Stimulated activated CD4-positive, alpha-beta T cell treated with anti-CD3 and anti-CD28 coated beads, Interleukin-2, amount 100 ng/mL, for 24 hours (primary cell): ENCODE measurements around the gene USP47.
A peak's percentile ranks its signal among the peaks of the same experiment; 100 is the strongest.

Experiments
- DNase-seq, 2 donors: peaks; one replicate each; pipeline ENCODE4 v3.0.0-alpha.2; 2020

The USP47 gene, protein sequence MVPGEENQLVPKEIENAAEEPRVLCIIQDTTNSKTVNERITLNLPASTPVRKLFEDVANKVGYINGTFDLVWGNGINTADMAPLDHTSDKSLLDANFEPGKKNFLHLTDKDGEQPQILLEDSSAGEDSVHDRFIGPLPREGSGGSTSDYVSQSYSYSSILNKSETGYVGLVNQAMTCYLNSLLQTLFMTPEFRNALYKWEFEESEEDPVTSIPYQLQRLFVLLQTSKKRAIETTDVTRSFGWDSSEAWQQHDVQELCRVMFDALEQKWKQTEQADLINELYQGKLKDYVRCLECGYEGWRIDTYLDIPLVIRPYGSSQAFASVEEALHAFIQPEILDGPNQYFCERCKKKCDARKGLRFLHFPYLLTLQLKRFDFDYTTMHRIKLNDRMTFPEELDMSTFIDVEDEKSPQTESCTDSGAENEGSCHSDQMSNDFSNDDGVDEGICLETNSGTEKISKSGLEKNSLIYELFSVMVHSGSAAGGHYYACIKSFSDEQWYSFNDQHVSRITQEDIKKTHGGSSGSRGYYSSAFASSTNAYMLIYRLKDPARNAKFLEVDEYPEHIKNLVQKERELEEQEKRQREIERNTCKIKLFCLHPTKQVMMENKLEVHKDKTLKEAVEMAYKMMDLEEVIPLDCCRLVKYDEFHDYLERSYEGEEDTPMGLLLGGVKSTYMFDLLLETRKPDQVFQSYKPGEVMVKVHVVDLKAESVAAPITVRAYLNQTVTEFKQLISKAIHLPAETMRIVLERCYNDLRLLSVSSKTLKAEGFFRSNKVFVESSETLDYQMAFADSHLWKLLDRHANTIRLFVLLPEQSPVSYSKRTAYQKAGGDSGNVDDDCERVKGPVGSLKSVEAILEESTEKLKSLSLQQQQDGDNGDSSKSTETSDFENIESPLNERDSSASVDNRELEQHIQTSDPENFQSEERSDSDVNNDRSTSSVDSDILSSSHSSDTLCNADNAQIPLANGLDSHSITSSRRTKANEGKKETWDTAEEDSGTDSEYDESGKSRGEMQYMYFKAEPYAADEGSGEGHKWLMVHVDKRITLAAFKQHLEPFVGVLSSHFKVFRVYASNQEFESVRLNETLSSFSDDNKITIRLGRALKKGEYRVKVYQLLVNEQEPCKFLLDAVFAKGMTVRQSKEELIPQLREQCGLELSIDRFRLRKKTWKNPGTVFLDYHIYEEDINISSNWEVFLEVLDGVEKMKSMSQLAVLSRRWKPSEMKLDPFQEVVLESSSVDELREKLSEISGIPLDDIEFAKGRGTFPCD (N-terminal part only)

DNA sequence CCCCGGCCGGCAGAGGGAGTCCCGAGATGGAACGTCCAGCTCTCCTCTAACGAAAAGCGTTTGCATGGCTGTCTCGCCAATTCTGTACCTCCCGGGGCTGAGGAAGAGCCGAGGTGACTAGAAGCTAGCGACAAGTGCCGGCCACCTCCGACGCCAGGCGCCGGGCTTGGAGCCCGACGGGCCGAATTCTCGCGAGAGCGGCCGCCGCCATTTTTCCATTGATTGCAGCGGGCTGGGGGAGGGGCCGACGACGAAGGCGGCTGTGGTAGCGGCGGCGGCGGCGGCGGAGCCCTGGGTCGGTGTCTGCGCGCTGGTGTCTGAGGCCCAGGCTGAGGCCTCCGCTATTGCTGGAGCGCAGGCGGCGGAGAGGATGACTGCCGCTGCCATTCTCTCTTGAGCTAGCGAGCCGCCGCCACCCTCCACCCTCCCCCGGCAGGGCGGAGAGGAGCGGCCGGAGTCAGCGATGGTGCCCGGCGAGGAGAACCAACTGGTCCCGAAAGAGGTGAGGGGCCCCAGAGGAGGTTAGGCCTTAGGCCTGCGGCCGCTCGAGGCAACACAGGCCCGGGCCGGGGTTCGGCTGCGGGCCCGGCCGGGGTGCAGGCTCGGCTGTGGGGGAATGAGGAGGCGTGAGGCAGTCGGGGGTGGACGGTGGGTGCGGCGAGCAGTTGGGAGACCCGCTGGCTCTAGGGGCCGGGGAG is at the start of gene USP47:
Gene USP47 (plus strand): TSS at position 250 of the 698 bp plus-strand sequence. CDS start 214 bp downstream, at position 464.
- DNase-seq, result peak; percentile 93 to 96

DNA sequence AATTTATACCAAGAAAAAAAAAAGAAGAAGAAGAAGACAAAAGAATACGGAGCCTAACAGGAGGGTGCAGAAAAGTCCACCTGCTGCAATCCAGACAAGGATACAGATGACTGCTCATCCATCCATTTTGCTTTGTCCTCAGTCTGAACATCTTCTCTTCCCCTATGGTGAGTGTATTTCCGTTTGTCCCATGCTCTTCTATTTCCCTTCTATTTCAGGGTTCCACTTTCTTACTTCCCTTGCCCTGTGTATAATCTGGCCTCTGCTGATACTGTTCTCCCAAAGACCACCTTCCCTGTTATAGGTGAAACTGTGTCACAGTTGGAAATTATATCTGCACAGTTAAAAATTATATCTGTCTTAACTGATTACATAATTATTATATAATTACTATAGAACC is 48.7 kb upstream of the USP47 start:
- DNase-seq, result no peak

DNA sequence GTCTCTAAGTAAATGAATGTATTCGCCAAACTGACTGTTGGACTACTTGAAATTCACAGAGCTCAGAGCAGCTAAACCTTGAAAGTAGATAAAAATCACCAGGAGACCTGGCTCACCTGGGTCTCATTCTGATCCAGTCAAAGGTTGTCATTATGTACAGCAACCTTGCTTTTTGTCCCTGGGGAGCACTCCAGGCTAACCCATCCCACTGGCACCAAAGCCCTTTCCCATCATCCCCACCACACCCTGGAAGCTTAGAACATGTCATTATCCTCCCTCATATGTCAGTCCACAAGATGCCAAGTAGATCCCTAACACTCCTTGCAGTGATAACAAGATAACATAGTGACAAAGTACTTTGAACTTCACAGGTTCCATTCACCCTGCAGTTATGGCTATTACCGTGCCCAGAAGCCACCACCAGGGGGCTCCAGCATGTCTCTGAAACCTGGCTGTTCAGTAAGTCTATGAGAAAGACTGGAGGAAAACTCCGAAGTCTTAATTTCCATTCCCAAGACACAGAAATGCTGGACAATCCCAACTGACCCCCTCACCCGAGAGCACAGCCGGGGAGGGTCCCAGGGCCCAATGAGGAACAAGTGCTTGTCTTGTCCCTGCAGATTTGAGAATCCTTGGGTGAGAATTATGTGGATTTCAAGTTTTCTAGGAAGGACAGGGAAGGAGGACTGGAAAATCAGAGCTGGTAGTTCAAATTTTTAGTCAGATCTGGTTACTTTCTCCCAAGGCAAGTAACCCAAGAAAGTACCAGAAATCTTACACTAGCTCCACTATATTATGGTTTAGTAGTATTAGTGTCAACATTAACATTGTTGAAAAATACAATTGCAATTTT is 43.0 kb upstream of the USP47 start:
- DNase-seq, result peak; percentile 75 to 78

DNA sequence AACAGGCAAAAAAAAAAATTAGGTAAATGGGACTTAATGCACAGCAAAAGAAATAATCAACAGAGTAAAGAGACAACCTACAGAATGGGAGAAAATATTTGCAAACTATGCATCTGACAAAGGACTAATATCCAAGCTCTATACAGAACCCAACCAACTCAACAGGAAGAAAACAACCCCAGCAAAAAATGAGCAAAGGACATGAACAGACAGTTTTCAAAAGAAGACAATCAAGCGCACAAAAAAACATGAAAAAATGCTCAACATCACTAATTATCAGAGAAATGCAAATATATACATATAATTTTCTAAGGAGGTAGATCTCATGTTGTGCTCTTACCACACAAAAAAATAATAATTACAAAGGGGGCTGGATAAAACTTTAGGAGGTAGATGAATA is 36.5 kb upstream of the USP47 start:
- DNase-seq, result no peak

DNA sequence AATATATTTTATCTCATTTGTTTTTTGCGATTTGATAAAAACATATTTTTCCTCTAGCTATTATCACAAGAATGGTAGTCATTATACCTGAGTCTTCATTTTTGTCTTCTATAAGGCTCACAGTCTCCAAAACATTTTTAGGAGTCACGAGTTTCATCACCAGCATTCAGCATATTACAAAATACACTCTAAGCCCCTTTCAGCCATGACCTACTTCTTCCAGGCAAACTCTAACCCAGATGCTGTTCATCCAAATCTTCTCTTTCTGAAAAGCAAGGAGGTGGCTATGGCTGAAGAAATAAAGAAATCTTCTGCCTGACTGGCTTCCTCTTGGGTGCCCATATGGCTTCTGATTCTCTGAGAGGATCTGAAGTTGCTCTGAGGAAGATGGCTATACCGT is 35.7 kb upstream of the USP47 start:
- DNase-seq, result no peak

DNA sequence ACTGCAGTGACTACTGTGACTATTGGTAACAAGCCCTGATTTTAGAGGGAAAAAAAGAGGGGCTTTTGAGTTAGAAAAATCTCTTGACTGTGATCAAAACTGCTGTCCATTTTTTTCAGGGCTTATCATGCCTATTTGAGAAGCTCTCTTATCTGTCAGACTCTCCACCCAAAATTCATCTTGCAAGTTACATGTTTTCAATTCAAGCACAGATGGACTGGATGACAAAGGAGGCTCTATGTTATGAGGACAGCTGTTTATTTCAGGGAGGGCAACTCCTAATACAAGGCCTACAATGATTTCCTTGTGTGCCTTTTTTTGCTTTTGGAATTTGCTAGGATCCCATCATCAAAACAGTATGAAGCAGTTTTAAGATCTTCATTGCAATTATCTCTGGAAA is 35.2 kb upstream of the USP47 start:
- DNase-seq, result no peak

DNA sequence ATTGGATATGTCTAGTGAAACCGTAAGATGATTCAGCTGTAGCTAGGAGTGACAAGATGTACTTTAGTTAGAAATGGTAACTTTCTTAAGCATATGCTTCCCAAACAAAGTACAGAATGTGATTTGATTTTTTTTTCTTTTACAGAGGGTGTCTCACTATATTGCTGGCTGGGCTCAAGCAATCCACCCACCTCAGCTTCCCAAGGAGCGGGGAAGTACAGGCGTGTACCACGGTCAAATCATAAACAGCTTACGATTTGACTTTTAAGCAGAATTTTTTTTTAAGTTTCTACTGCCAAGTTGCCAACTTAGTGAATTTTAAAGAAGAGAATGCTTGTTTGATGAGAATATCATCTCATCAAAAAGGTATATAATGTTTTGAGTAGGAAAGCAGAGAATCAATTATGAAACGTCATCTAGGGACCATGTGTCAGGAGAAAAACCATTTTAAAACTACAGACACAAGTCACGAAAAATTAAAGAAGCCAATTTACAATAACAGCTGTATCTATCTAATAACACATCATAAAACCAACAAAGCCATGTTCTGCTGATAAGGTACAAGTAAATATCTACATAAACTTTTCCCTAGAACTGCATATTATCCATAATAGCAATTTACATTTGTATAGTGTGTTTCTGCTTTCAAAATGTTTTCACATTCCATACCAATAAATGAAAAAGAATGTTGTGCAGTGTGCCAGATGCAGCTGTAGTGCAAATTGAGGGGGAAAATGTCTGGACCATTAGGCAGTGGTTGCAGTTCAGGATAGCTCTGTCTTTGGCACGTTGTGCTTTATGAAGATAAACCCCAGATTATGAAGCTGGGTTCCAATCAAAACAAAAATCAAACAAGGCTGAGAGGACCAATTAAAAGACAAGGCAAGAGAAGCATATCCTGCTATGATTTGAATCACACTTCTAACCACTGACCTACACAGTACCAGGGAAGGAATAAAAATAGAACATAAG is 33.7 kb upstream of the USP47 start:
- no peak for DNase-seq

DNA sequence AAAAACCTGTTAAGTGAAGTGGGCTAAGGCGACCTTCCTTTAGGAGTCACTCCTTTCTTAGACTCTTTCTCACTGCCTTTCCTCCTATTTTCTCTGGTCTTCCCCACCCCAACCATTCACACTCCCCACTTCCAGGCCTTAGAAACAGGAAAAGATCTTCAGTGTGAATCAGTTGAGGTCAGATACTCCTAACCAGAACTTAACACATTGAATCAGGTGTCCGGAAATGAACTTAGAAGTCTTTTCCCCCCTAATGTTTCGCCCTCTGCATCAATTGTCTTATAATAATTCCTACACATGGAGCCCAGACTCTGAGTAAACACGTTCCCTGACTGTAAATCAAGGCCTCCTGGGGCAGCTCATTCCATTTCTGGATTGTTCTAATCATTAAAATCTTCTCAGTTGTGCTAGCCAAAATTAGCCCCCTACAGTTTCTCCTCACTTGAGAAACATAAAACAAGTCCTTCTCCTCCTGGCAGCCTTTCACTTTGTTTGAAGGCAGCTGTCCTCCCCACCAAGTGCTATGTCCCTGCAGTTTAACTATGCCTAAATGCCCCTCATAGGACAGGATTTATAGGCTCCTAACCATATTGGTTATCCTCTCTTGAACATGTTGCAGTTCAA is 32.7 kb upstream of the USP47 start:
- no peak for DNase-seq

DNA sequence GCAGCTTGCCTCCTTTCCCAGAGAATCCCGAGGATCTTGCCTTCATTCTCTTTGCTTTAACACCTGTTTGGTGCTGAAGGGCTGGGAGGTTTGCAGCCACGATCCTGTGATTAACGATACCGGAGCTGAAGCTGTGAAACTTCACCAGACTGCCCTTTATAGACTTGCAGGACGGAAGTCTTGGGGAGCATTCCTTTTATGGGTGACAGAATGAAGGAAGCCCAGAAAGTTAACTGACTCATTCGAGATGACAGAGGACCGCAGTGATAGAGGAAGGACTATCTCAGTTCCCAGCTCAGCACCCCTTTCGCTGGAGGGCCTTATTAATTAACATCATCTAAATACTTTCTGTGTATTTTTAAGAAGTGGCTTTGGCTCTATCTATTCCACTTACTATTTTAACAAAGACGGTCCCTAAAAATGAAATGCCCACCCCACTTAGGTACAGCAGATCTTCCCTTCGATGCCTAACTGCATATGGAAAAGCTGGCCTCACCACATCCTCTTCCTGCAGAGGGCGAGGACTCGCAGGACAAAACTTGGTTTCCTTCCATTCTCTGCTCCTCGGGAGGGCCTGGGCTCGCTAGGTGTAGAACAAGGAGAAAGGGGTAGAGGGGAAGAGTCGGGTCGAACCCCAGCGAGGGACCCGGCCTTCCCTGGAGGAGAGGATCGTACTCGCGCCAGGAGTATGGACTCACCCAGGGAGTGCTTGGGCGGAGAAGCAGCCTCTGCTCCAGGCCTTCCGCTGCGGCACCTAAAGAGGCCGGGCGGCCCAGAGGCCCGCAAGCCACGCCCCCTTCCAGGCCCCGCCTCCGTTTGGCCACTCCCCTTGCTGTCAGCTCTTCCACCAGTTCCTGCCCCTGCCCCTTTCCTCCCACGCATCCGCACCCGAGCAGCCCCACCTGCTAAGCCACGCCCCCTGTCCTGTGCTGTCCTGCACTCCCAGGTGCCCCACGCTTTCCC is 30.7 kb upstream of the USP47 start:
- DNase-seq, result peak in 1 of 2 donors; percentile 37

DNA sequence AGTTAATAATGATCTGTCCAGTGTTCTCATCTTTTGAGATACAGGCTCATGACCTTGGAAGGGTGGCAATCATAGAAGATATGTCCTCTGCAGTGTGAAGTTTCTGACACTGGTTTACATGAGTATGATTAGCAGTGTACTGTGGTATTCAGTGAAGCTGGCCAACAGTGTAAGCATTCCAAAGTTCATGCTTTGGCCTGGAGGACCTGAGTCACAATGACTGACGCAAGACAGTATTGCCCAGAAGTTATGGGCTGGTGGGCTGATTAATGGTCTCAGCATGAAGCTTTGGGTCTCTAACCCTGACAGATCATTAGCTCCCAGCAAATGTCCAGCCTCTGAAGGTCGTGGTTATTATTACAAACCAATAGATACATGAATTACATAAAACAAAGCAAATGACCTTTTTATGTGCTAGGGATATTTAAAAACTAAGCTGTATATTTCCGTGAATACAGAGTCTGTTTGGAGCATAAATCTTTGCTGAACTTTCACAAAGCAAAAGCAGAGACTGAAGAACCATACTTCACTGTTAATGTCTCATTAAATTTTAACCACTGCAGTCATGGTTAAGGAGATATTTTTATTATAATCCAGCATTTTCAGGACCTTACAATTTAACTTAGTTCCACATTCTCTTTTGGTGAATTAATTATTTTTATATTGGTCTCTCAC is 28.3 kb upstream of the USP47 start:
- DNase-seq, result no peak

DNA sequence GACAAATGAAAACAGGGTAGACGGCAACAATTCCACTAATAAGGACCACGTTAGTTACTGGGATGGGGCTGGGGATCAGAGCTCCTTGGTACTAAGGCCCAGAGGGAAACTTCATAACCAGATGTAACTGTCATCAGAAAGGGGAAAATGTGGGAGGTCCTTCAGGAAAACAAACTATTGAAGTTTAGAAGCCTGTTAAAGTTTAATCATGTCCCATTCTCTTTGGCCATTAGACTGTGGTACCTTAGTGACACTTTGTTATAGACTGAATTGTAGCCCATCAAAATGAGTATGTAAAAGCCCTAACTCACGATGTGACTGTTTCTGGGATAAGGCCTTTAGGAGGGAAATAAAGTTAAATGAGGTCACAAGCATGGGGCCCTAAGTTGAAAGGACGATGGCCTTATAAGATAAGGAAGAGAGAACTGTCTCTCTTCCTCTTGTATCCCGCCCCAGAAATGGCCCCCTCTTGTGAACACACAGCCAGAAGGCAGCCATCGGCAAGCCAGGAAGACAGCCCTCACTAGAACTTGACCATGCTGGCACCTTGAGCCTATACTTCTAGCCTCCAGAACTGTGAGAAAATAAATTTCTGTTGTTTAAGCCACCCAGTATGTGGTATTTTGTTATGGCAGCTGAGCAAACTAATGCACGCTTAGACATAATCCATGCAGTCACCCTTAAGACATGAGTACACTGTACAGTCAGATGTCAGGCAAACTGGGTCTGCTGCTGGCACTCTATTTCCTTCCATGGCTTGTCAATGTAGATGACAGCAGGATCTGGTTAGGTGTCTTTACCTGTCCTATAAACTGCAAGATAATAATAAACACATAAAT is 26.9 kb upstream of the USP47 start:
- DNase-seq, result no peak

DNA sequence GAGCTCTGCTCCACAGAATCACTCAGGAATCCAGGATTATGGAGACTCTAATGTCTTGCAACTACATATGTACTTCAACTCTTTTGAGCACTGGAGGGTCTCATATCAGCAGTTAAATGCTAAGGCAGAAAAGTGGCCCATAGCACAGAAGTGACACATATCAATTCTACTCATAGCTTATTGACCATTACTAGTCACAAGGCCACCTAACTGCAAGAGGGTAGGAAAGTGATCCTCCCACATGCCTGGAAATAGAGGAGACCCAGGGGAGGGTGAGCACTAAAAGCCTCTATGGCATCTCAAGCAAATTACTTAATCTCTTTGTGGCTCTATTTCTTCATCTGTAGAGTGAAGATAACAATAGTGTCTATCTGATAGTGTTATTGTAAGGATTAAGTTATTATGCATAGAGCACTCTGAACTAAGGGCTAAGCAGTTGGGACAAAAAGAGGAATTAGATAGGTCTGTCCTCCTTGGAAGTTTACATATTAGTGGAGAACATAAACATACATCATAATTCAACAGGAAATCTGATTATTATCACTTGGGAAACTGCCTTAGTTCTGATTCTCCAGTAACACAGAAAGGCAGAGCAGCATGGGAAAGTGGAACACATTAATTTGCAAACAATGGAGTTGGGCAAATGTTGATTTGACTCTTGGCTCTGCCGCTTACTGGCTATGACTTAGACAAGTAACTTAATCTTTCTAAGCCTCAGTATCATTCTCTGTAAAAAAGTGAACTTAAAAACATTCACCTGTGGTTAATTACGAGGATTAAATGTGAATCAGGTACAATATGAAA is 25.1 kb upstream of the USP47 start:
- no peak for DNase-seq

DNA sequence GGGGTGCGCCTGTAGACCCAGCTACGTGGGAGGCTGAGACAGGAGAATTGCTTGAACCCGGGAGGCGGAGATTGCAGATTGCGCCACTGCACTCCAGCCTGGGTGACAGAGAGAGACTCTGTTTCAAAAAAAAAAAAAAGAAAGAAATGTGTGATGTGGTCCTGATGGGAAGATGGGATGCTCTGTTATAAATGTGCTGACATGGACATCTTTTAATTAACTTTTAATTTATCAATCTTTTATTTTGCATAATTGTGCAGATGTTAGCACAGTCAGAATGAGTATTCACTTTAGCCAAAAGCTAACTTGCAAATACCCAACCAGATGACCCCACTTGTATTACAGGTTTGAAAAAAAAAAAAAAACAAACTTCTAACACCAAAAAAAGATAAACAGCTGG is 23.8 kb upstream of the USP47 start:
- DNase-seq, result no peak

DNA sequence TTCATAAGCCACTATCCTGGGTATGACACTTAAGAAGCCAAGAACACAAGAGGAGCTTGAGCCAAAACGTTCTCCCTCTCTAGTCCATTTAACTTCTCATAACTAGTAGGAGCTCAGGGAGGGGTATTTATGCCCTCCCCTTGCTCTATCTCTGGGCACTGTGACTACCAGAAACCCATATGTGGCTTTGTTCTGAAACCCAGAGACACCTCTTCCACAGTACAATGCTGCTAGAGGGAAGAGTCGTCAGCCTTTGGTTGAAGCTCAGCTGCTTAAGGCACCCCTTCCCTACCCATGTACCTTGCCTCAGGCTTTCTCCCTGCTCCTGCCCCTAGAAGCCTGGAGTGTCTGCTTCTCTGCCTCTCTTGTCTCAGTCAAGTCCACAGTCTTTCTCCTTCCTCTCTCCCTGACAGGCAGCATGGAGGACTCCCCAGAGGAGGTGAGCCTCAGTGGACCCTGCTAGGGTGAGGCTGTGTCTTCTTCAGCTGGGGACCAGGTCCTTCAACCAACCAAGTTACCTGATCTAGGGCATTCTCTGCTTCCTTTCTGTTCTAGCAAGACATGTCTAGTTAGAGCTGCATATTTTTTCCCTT is 23.1 kb upstream of the USP47 start:
- DNase-seq, result no peak

DNA sequence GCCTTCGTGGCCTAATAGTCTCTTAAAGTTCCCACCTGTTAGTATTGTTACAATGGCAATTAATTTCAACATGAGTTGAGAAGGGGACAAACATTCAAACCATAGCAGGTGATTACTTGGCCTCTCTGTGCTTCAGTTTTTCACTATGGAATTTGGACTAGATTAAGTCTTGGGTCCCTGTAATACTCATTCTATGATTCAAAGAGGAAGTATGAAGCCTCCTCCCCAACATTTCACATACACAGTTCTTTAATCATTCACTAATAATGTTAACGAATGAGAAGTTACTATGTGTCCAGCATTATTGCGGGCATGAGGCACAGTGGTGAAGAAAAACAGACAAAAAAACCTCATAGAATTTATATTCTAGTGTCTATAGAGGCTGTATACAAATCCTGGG is 19.9 kb upstream of the USP47 start:
- DNase-seq, result no peak

DNA sequence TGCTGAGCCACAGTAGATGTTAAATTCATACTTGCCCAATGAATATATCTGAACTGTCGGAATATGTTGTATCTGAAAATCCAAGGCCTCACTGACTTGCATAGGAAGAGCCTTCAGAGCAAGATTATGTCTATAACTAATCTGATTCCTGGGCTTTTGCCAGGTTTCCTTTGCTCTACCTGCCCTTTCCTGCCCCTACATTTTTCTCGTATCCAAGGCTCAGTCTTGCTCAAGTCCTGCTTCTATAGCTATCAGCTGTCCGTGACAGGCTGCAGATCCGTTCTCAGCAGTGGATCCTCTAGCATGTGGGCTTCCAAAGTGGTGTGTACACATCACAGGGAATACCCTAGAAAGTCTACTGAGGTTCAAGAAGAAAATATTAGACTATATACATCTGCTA is 18.8 kb upstream of the USP47 start:
- no peak for DNase-seq
